Measurements from ENCODE around the gene SLC22A15.

Gene SLC22A15

GRCh38 chr1:116105996-116106395 lies 129.7 kb downstream of the SLC22A15 start:
- DNase-seq = no peak

- no peak for DNase-seq
These were observed 130.3 kb downstream of the SLC22A15 start for GRCh38 chr1:116106646-116107045.

DNA sequence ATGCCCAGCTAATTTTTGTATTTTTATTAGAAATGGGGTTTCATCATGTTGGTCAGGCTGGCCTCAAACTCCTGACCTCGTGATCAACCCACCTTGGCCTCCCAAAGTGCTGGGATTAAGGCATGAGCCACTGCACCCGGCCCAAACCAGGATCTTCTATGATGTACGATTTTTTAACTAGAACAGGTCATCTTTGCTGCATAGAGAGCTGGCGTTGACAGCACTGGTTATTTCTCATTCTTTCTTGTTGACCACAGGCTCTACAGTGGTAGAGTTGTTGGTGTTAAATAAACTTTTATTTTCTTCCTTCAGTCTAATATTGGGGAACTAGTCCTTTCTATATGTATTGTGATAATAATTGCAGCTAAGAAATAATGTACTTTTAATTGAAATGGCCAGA lies 131.1 kb downstream of the SLC22A15 start:
- no peak for DNase-seq

DNA sequence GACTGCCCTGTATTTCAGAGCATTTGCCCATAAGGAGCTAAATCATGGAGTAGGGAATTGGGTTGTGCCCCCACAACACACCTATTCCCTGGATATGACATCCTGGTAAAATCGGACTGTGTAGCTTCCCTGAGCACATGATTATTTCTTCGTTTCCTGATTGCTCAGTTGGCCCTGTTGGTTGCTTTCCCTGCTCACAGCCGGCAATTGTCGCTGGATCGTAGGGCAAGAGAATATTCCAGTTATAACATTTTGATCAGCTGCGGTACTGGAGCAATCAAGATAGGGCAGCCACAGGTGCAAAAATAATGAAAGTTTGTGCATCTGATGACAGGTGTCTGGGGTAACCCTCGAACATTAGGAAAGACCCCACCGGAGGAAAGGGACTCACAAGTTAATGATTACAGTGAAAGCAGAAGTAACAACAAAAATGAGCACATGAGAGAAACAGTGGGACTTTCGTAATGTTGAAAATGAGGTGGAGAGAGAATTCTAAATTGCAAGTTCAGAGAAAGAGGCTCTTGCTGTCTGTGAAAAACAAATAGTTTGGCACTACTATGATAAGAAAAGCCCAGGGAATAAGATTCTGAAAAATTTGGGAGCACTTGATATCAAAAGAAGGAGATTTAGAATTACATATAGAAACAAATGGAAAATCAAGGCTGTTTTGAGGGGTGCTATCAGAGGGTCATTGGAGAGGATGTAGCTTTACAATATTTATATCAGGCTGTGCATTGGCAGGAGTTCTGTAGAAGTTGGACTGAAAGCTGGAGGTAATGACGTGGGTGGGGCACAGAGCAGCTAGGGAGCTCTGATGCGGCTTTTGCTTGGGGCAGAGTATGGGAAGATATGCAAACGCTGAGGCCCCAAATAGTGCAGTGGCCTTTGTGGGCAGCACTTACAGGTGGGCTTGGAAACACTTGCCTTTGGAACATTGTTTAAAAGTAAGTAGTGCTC lies 134.5 kb downstream of the SLC22A15 start, which contains the start of gene MAB21L3:
TSS of gene MAB21L3 (plus strand) at position 833 of the 957 bp plus-strand sequence. CDS start 1,217 bp downstream, outside the sequence.
- peak in 2 of 4 experiments; percentile 10 to 20 for DNase-seq

DNA sequence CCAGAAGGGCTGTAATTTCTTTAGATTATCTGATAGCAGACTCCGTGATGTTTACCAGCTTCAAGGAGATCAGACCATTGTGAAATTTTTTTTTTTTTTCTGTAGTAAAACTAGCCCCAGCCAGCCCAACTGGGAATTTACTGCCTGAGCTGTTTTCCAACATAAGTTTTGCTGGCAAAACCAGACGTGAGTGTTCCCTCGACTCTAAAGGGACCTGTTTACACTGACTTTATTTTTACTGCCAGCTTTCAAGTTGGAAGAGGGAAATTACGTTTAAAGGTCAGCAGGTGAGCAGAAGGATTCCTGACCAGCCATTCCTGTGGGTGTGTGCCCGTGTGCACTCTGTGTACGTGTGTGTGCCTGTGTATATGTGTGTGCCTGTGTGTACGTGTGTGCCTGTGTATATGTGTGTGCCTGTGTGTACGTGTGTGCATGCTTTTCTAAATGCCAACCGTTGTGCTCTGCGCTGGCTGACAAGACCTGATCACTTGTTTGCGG lies 135.3 kb downstream of the SLC22A15 start:
- no peak for DNase-seq

- DNase-seq = no peak
These were observed 136.3 kb downstream of the SLC22A15 start for GRCh38 chr1:116112388-116113140.

GRCh38 chr1:116113615-116114014 lies 137.3 kb downstream of the SLC22A15 start:
- DNase-seq = no peak

GRCh38 chr1:116115476-116116439 lies 139.4 kb downstream of the SLC22A15 start:
- no peak for DNase-seq

DNA sequence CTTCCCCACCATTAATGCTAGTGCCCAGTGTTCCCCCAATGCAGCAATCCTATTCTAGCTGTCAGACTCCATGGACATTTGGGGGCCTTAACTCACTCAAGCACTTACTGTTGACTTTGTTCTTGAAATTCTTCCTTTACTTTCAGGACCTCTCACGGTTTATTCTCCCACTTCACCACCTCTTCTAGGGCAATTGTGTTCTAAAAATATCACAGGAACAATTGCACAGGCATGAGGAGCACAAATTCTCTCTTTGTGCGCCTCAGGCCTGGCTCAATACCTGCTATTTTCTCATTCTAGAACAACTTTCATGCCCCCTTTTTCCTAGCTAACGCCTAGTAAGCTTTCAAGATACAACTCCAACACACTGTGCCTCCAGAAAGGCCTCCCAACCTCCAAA lies 142.2 kb downstream of the SLC22A15 start:
- DNase-seq = no peak

All from suppressor macrophage (primary cell).